H9 (cell line): ENCODE measurements around the gene RAB1B. TPM values are rescaled to one million over a fixed set of nuclear protein-coding genes. Genes with fewer than 3 reads are reported as not detected.

Experiments
- DNase-seq: peaks from one replicate; pipeline ENCODE4 v3.0.0-alpha.2; 2017
- H2AFZ ChIP-seq: one replicate; pipeline ENCODE4 v1.6.1; 2013; ENCODE audit warnings: mild to moderate bottlenecking, low read length, control low read depth, moderate library complexity
- H2AK5ac ChIP-seq: 2 replicates; pipeline ENCODE4 v1.6.1; 2013; ENCODE audit warnings: low read length, control low read depth, mixed read lengths; ENCODE audit not compliant: insufficient read length
- H2BK120ac ChIP-seq: one replicate; pipeline ENCODE4 v1.6.1; 2013; ENCODE audit warnings: low read depth, mild to moderate bottlenecking, low read length, control low read depth, inconsistent platforms; ENCODE audit not compliant: poor library complexity, severe bottlenecking
- H2BK12ac ChIP-seq: 2 replicates; pipeline ENCODE4 v1.6.1; 2013; ENCODE audit warnings: low read length, control low read depth, mixed read lengths, low read depth; ENCODE audit not compliant: insufficient read length
- H2BK15ac ChIP-seq: 2 replicates; pipeline ENCODE4 v1.6.1; 2013; ENCODE audit warnings: low read depth, low read length, control low read depth
- H2BK20ac ChIP-seq: one replicate; pipeline ENCODE4 v1.6.1; 2013; ENCODE audit warnings: low read depth, mild to moderate bottlenecking, low read length, control low read depth, inconsistent platforms; ENCODE audit not compliant: poor library complexity, severe bottlenecking
- H2BK5ac ChIP-seq: 2 replicates; pipeline ENCODE4 v1.6.1; 2013; ENCODE audit warnings: low read length, control low read depth, mixed read lengths; ENCODE audit not compliant: insufficient read length
- H3K14ac ChIP-seq: 2 replicates; pipeline ENCODE4 v1.6.1; 2013; ENCODE audit warnings: low read length, control low read depth; ENCODE audit not compliant: insufficient read depth
- H3K18ac ChIP-seq: 2 replicates; pipeline ENCODE4 v1.6.1; 2013; ENCODE audit warnings: low read depth, mild to moderate bottlenecking, mixed read lengths, low read length, control low read depth; ENCODE audit not compliant: insufficient read length
- H3K23ac ChIP-seq: 2 replicates; pipeline ENCODE4 v1.6.1; 2013; ENCODE audit warnings: low read length, control low read depth, mixed read lengths, low read depth; ENCODE audit not compliant: insufficient read length
- H3K23me2 ChIP-seq: 2 replicates; pipeline ENCODE4 v1.6.1; 2013; ENCODE audit warnings: low read depth, mild to moderate bottlenecking, mixed read lengths, low read length, control low read depth; ENCODE audit not compliant: insufficient read length, poor library complexity, severe bottlenecking
- H3K27ac ChIP-seq: 2 replicates; pipeline ENCODE4 v1.5.1; 2013; ENCODE audit warnings: low read length, control low read depth, mixed read lengths, low read depth; ENCODE audit not compliant: insufficient read length
- H3K27me3 ChIP-seq: 2 replicates; pipeline ENCODE4 v1.6.1; 2013; ENCODE audit warnings: low read length, control low read depth, inconsistent platforms; ENCODE audit not compliant: insufficient read depth
- H3K4ac ChIP-seq: 2 replicates; pipeline ENCODE4 v1.6.1; 2013; ENCODE audit warnings: low read depth, mild to moderate bottlenecking, control low read depth, inconsistent platforms, low read length, moderate library complexity
- H3K4me1 ChIP-seq: 2 replicates; pipeline ENCODE4 v1.6.1; 2013; ENCODE audit warnings: low read length, control low read depth, inconsistent platforms; ENCODE audit not compliant: insufficient read depth
- H3K4me2 ChIP-seq: 2 replicates; pipeline ENCODE4 v1.6.1; 2013; ENCODE audit warnings: low read length, control low read depth, mixed read lengths; ENCODE audit not compliant: insufficient read length, insufficient read depth
- H3K56ac ChIP-seq: 2 replicates; pipeline ENCODE4 v1.6.1; 2013; ENCODE audit warnings: low read depth, mild to moderate bottlenecking, mixed read lengths, low read length, control low read depth; ENCODE audit not compliant: insufficient read length
- H3K79me1 ChIP-seq: 2 replicates; pipeline ENCODE4 v1.6.1; 2013; ENCODE audit warnings: low read depth, mild to moderate bottlenecking, moderate library complexity, low read length, control low read depth, inconsistent platforms; ENCODE audit not compliant: insufficient read depth, poor library complexity, severe bottlenecking
- H3K79me2 ChIP-seq: 2 replicates; pipeline ENCODE4 v1.6.1; 2013; ENCODE audit warnings: low read length, control low read depth, inconsistent platforms; ENCODE audit not compliant: insufficient read depth
- H3K9ac ChIP-seq: 2 replicates; pipeline ENCODE4 v1.6.1; 2013; ENCODE audit warnings: low read length, control low read depth, mixed read lengths; ENCODE audit not compliant: insufficient read length; ENCODE audit errors: extremely low read depth
- H3K9me3 ChIP-seq: one replicate; pipeline ENCODE4 v1.6.1; 2013; ENCODE audit warnings: low read depth, low read length, inconsistent platforms; ENCODE audit not compliant: control insufficient read depth
- H3T11ph ChIP-seq: one replicate; pipeline ENCODE4 v1.6.1; 2013; ENCODE audit warnings: mild to moderate bottlenecking, low read length, control low read depth, inconsistent platforms
- H4K20me1 ChIP-seq: one replicate; pipeline ENCODE4 v1.6.1; 2013; ENCODE audit not compliant: control insufficient read depth, insufficient read length, insufficient read depth
- H4K5ac ChIP-seq: 2 replicates; pipeline ENCODE4 v1.6.1; 2013; ENCODE audit warnings: low read depth, mild to moderate bottlenecking, mixed read lengths, low read length, control low read depth; ENCODE audit not compliant: insufficient read length
- H4K8ac ChIP-seq: replicated peaks from 2 replicates; pipeline ENCODE4 v1.6.1; 2013; ENCODE audit warnings: low read length, control low read depth, mixed read lengths, low read depth; ENCODE audit not compliant: insufficient read length
- H4K91ac ChIP-seq: 2 replicates; pipeline ENCODE4 v1.6.1; 2013; ENCODE audit warnings: low read depth, mild to moderate bottlenecking, moderate library complexity, mixed read lengths, low read length, control low read depth; ENCODE audit not compliant: insufficient read length
- H3K27ac Mint-ChIP-seq, 3 experiments: 2 replicates in 2 of 3; 3 replicates in 1 of 3; pipeline ENCODE4 v1.8.0; 2020 to 2021; ENCODE audit warnings: mixed read lengths in 3 of 3, mild to moderate bottlenecking in 1 of 3, moderate library complexity in 1 of 3
- H3K27me3 Mint-ChIP-seq: 2 replicates; pipeline ENCODE4 v1.8.0; 2021; ENCODE audit warnings: low read depth, mild to moderate bottlenecking, moderate library complexity, mixed read lengths
- H3K36me3 Mint-ChIP-seq, 3 experiments: 2 replicates in 2 of 3; 3 replicates in 1 of 3; pipeline ENCODE4 v1.8.0; 2020 to 2021; ENCODE audit warnings: low read depth in 3 of 3, mixed read lengths in 3 of 3; ENCODE audit not compliant: insufficient read depth in 1 of 3
- H3K4me1 Mint-ChIP-seq, 2 experiments: 2 replicates each; pipeline ENCODE4 v1.8.0; 2020; ENCODE audit warnings: mixed read lengths in 2 of 2
- H3K4me3 Mint-ChIP-seq, 2 experiments: 2 replicates in 1 of 2; 3 replicates in 1 of 2; pipeline ENCODE4 v1.8.0; 2020 to 2021; ENCODE audit warnings: mild to moderate bottlenecking in 2 of 2, mixed read lengths in 2 of 2, moderate library complexity in 1 of 2
- H3K9me3 Mint-ChIP-seq, 2 experiments: 2 replicates in 1 of 2; 3 replicates in 1 of 2; pipeline ENCODE4 v1.8.0; 2020; ENCODE audit warnings: mild to moderate bottlenecking in 2 of 2, mixed read lengths in 2 of 2, moderate library complexity in 1 of 2
- WGBS: extraction: QIAGEN DNeasy Blood & Tissue Kit; methylation state at CpG from one replicate; pipeline ENCODE4 v1.1.7; 2013; ENCODE audit warnings: missing lambda C conversion rate, low lambda C conversion rate, mixed read lengths; ENCODE audit not compliant: insufficient read length; ENCODE audit errors: extremely low coverage; 5-methylcytosine and 5-hydroxymethylcytosine counted together
- total RNA-seq: library from RNA; stranded (reverse); gene quantifications from 2 replicates; pipeline ENCODE4 v1.2.1, GENCODE V29; 2021
- TF ChIP-seq, protein P1 (sequence below): fragments of 200-600 bp; sonication (generic); conservative IDR thresholded peaks from 3 replicates; pipeline ENCODE4 v1.8.0; 2021; ENCODE audit warnings: antibody characterized with exemption, mild to moderate bottlenecking

RAB1B gene
- total RNA-seq, 1 experiment from 2014 or later = 118 TPM

DNA sequence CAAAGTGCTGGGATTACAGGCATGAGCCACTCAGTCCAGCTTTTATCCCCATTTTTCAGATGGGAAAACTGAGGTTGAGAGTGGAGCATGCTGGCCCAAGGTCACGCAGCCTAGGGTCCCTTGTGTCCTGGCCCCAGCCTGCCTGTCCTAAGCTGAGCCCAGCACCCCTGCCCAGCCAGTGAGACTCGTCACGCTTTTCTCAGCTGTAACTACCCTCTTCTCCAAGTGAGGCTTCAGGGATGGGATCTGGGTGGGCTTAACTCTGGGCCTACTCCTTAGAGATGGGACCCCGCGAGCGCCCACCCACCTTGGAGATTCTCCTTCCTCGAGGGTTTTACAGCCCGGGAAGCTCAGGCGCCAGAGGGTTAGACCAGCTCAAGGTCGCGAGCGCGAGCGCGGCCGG lies 22.9 kb downstream of the RAB1B start:
- TF ChIP-seq, protein P1, sequence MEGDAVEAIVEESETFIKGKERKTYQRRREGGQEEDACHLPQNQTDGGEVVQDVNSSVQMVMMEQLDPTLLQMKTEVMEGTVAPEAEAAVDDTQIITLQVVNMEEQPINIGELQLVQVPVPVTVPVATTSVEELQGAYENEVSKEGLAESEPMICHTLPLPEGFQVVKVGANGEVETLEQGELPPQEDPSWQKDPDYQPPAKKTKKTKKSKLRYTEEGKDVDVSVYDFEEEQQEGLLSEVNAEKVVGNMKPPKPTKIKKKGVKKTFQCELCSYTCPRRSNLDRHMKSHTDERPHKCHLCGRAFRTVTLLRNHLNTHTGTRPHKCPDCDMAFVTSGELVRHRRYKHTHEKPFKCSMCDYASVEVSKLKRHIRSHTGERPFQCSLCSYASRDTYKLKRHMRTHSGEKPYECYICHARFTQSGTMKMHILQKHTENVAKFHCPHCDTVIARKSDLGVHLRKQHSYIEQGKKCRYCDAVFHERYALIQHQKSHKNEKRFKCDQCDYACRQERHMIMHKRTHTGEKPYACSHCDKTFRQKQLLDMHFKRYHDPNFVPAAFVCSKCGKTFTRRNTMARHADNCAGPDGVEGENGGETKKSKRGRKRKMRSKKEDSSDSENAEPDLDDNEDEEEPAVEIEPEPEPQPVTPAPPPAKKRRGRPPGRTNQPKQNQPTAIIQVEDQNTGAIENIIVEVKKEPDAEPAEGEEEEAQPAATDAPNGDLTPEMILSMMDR = no peak
- Histone ChIP-seq H2BK15ac (no peak overlapping the region), H3K79me1 (no peaks in the 10 kb centered on the region), H3K14ac (no peak overlapping the region), H3K23ac (no peak overlapping the region), H3T11ph (no peak overlapping the region), H4K91ac (no peak overlapping the region), H3K9me3 (no peaks in the 10 kb centered on the region), H3K27ac (no peak overlapping the region), H3K4me2 (peak overlapping the region; percentile 3), H2BK120ac (no peak overlapping the region), H4K8ac (no peak overlapping the region), H3K4me1 (peaks cover 6% of the 10 kb centered on the region), H3K18ac (no peak overlapping the region), H4K20me1 (no peaks in the 10 kb centered on the region), H2BK12ac (no peak overlapping the region), H3K56ac (no peak overlapping the region), H3K27me3 (peaks cover 8% of the 10 kb centered on the region; the same call in 1 of the 2 replicates), H2AFZ (no peak overlapping the region), H2BK20ac (no peak overlapping the region), H3K79me2 (peaks cover 1% of the 10 kb centered on the region; the same call in 1 of the 2 replicates), H4K5ac (no peak overlapping the region), H3K4ac (no peak overlapping the region), H3K9ac (no peak overlapping the region), H3K23me2 (peaks cover 13% of the 10 kb centered on the region), H2BK5ac (no peak overlapping the region), H2AK5ac (no peak overlapping the region)
- Mint-ChIP-seq H3K27ac (no peak overlapping the region), H3K9me3 (no peaks in the 10 kb centered on the region; a peak in 1 of 5 replicates), H3K36me3 (peaks cover 0 to 2% (median 0%) of the 10 kb centered on the region in 3 experiments; a peak in 3 of 7 replicates), H3K4me3 (peak overlapping the region; percentile 44 to 91), H3K4me1 (peaks cover 18 to 26% of the 10 kb centered on the region in 2 experiments), H3K27me3 (peaks cover 37% of the 10 kb centered on the region)
- no CpG with 5 or more reads among the region's 16 CpGs for WGBS
- DNase-seq = no peak
